Astrocyte of the hippocampus (primary cell): ENCODE measurements around the gene MEOX2.

Source experiments
- DNase-seq: peaks from one replicate; pipeline ENCODE4 v3.0.0; 2011; ENCODE audit warnings: low read depth, low spot score

The MEOX2 gene

GRCh38 chr7:15686295-15686956 lies at the start of gene MEOX2:
Gene MEOX2, minus strand, starts transcription at chr7:15686683. Its CDS starts 281 bp downstream, at chr7:15686402.
- peak; percentile 49 for DNase-seq

- DNase-seq = no peak
These were observed 43.3 kb upstream of the MEOX2 start for GRCh38 chr7:15729746-15730145.

GRCh38 chr7:15725051-15725450 lies 38.6 kb upstream of the MEOX2 start:
- DNase-seq = no peak

GRCh38 chr7:15723841-15724240 lies 37.4 kb upstream of the MEOX2 start:
- DNase-seq = no peak

GRCh38 chr7:15720849-15721471 lies 34.5 kb upstream of the MEOX2 start:
- peak; percentile 47 for DNase-seq

- no peak for DNase-seq
These were observed 32.8 kb upstream of the MEOX2 start for GRCh38 chr7:15719311-15719710.

GRCh38 chr7:15715435-15715834 lies 29.0 kb upstream of the MEOX2 start:
- DNase-seq = no peak

GRCh38 chr7:15709978-15710377 lies 23.5 kb upstream of the MEOX2 start:
- no peak for DNase-seq

GRCh38 chr7:15707570-15707969 lies 21.1 kb upstream of the MEOX2 start:
- no peak for DNase-seq

- no peak for DNase-seq
These were observed 17.2 kb upstream of the MEOX2 start for GRCh38 chr7:15703732-15704131.

GRCh38 chr7:15692501-15693020 lies 6.1 kb upstream of the MEOX2 start:
- DNase-seq = no peak

GRCh38 chr7:15688911-15689310 lies 2.4 kb upstream of the MEOX2 start:
- DNase-seq = no peak

- DNase-seq = peak; percentile 2
These were observed 1.8 kb upstream of the MEOX2 start for GRCh38 chr7:15688279-15688626.

GRCh38 chr7:15687546-15688278 lies 1.2 kb upstream of the MEOX2 start:
- peak; percentile 6 for DNase-seq

GRCh38 chr7:15686957-15687545 lies 568 bp upstream of the MEOX2 start:
- peak; percentile 5 for DNase-seq

- peak; percentile 43 for DNase-seq
These were observed 857 bp downstream of the MEOX2 start for GRCh38 chr7:15685358-15686294.

- DNase-seq = peak; percentile 1
These were observed 1.6 kb downstream of the MEOX2 start for GRCh38 chr7:15684871-15685270.

- no peak for DNase-seq
These were observed 2.2 kb downstream of the MEOX2 start for GRCh38 chr7:15684111-15684800.

- no peak for DNase-seq
These were observed 3.7 kb downstream of the MEOX2 start for GRCh38 chr7:15682751-15683245.

- no peak for DNase-seq
These were observed 4.4 kb downstream of the MEOX2 start for GRCh38 chr7:15682111-15682510.
